GM21528 (cell line): ENCODE data around the gene NCBP1.
"Not testable (repeated sequence)": the region's sequence is repeated elsewhere in the genome, so short reads cannot be mapped to it uniquely, and the experiment has no call there.

Experiments
- ATAC-seq: cut with Tn5 transposase; IDR thresholded peaks from one replicate; pipeline ENCODE4 v1.9.1; 2021; ENCODE audit warnings: mild to moderate bottlenecking, moderate library complexity; ENCODE audit not compliant: unreplicated experiment, low FRiP score

Gene NCBP1

GRCh38 chr9:97670586-97670985 is 37.0 kb downstream of the NCBP1 start:
- no peak for ATAC-seq

DNA sequence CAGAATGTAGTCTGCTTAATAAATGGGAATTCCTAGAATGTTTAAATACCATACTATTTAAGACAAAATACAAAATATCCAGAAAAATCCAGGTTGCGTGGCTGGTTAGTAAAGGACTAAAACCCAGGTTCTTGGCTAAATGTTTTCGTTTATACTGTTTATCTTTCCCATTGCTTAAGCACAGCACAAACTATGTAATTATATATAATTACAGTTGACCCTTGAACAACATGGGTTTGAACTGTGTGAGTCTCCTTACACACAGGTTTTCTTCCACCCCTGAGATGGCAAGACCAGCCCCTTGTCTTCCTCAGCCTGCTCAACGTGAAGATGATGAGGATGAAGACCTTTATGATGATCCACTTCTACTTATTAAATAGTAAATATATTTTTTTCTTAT is 38.8 kb downstream of the NCBP1 start:
- ATAC-seq, result no peak

DNA sequence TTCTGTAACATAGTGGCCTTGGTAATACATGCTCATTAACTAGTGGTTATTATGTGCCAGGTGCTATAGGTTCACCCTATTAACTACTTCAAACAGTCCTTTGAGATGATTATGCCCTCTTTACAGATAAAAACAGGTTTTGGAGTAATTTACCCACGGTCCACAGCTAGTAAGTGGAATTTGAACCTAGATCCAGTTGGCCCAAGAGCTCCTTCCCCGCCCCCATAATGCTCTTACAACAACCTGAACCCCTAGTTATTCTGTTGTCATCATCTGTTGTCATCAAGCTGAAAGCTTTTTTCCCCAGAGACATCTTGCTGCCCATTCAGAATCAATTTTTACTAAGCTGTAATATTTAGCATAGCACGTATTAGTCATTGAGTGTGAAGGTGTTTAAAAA is 40.3 kb downstream of the NCBP1 start:
- ATAC-seq, result no peak

DNA sequence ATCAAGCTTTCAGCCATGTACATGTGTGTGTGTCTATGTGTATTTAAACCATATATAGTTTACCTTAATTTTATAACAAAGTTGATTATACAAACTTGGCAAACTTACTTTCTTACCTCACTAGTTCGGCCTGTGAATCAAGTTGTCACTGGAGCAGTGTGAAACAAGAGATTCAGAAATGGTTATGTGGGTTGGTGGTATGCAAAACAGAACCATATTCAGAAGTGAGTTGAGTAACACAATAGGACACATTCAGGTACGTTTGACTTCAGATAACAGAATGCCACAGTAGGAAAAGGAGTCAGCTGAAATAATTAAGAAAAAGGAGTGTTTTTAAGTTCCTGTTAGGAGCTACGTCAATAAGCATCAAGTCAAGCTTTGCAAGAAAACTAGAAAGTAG is 42.0 kb downstream of the NCBP1 start:
- no peak for ATAC-seq

DNA sequence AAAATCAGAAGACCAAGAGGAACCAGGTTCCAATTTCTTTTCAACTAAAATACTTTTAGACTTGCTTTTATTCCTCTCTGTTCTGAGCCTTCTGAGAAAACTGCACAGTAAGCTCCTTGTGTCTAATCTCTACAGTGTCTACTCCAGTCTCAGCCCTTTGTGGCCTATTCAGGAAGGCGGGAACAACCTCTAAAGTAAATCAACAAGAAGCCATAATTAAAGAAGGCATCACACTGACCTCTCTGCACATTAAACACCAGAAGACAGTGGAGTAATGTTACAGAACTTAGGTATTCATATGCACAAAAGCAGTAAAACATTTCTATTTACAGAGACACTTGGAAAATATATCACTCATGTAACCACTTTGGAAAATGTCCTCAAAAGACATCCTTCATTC is 48.6 kb downstream of the NCBP1 start:
- no peak for ATAC-seq

- ATAC-seq, result no peak
Measured at GRCh38 chr9:97688654-97689053, 55.0 kb downstream of the NCBP1 start.

DNA sequence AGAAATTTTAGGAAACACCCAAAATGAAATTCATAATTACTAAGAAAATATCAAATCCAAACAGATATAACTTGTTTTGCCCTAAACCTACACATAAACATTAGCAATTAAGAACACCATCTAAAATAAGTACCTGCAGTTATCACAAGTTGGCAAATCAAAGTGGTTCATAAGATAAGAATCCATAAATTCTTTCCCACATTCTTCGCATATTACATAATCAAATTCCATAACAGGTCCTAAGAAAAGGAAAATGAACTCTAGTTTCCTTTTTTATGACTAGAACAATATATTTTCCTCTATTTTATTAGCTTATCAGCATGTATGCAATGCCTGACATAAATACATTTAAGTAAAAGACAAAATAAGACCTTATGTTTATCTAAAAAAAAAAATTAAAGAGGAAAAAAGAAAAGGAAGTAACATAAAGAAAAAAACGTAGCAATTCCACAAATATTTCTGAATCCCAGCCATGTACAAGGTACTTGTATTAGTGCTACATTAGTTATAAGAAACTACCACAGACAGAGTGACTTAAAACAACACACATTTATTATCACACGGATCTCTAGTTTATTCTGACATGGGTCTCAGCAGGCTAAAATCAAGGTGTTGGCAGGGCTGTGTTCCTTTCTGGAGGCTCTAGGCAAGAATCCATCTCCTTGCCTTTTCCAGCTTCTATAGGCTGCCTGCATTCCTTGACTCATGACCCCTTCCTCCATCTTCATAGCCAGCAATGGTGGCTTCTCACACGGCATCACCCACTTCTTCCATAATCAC is 56.0 kb downstream of the NCBP1 start:
- no peak for ATAC-seq

DNA sequence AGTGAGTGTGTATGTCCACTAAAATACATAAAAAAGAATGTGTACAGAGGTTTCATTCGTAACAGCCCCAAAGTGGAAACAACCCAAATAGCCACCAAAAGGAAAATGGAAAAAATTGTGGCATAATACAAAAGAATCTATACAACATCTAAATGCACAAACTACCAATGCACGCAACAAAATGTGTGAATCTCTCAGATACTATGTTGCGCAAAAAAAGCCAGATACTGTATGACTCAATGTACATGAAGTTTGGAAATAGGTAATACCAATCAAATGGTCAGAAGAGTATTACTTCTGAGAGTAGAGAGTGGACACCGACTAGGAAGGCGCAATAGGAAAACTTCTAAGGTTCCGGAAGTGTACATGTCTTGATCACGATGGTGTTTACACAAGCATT is 61.1 kb downstream of the NCBP1 start:
- no peak for ATAC-seq

DNA sequence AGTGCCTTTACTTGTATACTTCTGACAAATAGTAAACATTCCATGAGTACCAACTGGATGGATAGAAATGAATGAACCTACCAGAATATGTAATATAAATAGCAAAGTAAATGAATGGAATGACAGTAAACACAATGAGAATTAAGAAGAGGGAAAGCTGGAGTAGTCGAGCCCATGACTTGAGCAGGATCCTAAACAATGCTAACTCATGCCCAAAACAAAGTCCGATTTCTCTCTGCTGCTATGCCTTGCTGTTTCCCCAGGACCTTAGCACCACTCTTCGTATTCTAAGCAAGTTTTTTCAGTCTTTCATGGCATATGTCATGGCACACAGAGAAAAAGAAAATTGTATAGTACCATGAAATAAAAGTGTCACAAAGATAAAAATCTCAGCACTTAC is 61.8 kb downstream of the NCBP1 start:
- ATAC-seq, result no peak

GRCh38 chr9:97695995-97696802 is 62.6 kb downstream of the NCBP1 start:
- ATAC-seq, result no peak

GRCh38 chr9:97696803-97697601 is 63.4 kb downstream of the NCBP1 start, which contains the start of gene XPA:
Gene XPA (minus strand): TSS chr9:97697340. CDS start chr9:97697292, 48 bp downstream.
- peak; percentile 85 for ATAC-seq

- no peak for ATAC-seq
Measured at GRCh38 chr9:97697837-97698236, 64.2 kb downstream of the NCBP1 start.

DNA sequence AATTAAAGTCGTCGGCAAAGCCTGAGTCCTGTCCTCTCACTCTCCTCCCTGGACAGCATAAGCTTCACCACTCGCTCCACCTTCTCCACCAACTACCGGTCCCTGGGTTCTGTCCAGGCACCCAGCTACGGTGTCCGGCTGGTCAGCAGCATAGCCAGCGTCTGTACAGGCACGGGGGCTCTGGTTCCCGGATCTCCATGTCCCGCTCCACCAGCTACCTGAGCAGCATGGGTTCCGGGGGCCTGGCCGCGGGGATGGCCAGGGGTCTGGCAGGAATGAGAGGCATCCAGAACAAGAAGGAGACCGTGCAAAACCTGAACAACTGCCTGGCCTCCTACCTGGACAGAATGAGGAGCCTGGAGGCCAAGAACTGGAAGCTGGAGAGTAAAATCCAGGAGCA is 65.2 kb downstream of the NCBP1 start:
- no peak for ATAC-seq

DNA sequence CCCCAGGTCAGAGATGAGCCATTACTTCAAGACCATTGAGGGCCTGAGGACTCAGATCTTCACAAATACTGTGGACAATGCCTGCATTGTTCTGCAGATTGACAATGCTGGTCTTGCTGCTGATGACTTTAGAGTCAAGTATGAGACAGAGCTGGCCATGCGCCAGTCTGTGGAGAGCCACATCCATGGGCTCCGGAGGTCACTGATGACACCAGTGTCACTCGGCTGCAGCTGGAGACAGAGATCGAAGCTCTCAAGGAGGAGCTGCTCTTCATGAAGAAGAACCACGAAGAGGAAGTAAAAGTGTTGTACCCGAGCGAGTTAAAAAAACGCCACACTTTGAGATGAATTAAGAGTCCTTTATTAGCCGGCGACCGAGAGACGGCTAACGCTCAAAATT is 65.7 kb downstream of the NCBP1 start:
- not testable (repeated sequence) for ATAC-seq

DNA sequence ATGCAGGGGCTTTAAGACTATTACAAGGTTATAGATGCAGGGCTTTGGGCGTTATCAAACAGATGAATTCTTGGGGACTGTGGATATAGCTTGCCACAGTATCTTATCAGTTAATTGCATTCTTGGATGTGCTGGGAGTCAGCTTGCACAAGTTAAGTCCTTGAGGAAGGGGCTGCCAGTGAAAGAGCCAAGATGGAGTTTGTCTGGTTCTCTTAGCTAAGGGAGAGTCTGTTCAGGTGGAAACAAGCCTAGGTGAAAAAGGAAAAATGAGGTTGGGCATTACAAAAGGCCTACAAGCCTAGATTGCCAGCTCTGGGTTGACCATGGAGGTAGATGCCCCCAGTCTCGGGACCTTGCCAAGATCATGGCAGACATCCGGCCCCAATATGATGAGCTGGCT is 66.2 kb downstream of the NCBP1 start:
- ATAC-seq, result not testable (repeated sequence)

DNA sequence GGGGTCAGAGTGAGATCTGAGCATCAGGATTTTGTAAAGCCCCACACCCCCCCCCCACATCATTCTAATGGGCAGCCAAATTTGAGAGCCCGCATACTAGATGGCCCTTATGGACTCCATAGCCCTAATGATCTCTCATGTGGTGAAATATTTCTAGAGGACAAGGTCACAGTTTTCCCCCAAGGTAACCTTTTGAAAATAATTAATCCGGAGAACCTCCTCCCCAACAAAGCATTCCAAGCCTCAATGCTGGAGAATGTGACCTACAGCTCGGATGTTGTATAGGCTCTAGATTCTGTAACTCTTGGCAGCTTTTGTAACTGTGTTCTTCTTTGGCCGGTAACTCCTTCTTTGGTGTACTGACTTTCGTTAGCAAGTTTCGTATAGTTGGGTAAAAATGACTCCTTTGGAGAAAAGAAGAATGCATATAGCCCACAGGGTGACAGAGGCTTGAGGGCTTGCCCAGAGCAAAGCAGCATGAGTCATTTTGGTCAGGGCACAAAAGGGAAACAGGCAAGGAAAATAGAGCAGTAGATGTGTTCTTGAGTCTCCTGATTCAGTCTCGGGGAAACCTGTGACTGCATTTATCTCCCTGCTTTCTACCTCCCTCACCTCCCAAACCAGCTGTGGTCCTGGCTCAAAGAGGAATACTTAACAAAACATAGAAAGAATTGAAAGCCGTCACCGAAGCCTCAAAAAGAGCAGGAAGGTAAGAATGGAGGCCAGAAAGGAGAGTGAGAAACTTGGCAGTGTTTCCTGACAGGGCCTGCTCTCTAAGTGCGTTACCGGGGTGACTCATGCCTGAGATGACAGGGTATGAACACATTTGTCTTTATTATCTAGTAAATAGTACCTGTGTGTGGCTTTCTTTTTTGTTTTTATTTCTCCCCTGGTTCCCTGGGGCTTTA is 70.1 kb downstream of the NCBP1 start:
- ATAC-seq, result no peak

DNA sequence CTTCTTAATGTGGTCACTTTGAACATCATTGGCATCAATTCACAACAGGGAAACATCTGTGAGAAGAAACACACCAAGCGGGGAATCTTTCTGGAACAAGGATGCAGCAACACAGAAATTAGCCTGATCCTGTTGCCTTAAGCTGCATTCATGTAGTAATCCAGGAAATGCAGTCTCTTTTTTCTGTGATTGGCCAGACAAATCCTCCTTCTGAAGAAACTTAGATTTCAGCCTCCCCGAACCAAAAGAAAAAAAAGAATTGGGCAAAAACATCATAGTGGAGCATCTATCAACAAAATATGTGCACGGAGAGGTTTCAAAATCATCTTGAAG is 70.7 kb downstream of the NCBP1 start:
- no peak for ATAC-seq

GRCh38 chr9:97704851-97705250 is 71.2 kb downstream of the NCBP1 start:
- no peak for ATAC-seq

DNA sequence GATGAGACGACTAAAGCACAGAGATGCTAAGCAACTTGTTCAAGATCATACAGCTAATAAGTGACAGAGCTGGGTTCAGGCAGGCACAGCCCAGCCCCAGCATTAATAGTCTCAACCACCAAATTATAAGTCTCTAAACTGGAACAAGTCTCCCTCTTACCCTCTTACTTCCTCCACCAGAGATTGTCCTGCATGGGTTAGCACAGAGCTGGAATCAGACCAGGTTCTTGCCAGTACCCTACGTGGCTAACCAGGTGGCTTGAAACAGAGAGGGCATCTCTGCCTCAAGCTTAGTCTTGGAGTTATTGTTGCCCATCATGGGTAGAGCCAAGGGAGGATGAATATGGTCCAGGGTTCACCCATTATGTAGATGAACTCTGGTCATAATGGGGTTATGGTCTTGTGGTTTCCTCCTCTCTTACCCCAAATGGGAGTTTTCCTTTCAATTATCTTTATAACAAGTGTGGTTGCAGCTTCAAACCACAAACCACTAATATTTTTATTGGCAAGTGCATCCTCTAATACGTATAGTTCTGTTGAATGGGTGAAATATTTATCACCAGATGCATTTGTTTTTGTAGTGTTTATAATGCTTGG is 71.8 kb downstream of the NCBP1 start:
- no peak for ATAC-seq

DNA sequence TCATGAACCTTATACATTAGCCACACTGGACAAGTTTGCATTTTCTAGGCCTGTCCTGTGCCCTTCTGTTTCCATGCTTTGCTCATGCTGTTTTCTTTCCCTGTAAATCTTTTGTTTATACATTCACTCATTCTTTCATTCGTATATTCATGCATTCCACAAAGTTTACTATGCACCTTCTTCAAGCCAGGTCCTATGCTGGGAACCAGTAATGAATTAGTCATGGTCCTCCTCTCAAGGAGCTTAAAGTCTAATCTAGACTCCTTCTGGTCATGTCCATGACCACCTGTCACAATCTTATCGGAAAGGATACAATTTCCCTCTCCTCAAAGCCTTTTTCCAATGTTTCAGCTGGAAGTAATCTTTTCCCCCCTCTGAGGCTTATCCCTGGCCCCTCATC is 72.6 kb downstream of the NCBP1 start:
- ATAC-seq, result no peak
